GOT3 (cell line): ENCODE results near the gene ITIH5.

Experiments used
- DNase-seq: peaks from one replicate; lab custom pipeline; 2025; ENCODE audit warnings: mixed read lengths; lab: John Stamatoyannopoulos, UW

The ITIH5 gene

DNA sequence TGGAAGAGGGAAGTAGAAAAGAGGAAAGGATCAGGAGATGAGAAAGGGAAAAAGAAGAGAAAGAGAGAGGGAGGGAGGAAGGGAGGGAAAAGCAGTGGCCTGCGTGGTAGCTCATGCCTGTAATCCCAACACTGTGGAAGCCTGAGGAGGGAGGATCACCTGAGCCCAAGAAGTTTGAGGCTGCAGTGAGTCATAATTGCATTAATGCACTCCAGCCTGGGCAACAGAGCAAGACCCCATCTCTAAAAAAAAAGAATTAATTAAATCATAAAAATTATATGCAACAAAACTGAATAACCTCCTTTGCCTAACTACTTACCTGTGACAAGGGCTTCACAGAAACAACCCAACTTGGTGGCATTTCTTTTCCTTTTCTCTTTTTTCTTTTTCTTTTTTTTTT lies 148.1 kb downstream of the ITIH5 start:
- no peak for DNase-seq

DNA sequence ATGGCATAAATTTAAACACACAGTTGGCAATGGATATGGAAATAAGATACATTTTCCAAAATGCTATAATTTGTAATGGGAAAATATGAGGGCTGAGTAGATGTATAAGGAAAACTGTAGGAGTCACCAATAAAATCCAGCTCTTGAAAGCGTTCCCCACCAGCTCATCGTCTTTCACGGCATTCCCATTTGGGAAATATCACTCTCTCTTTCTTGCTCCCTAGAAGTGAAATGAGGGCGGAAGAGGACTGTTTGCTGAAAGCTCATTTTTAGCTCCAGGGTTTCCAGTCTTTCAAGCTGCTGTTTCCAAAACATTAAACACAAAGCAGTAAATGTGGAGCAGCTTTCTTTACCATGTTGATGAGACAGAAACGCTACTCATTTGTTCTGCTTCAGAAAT lies 151.3 kb downstream of the ITIH5 start:
- no peak for DNase-seq

DNA sequence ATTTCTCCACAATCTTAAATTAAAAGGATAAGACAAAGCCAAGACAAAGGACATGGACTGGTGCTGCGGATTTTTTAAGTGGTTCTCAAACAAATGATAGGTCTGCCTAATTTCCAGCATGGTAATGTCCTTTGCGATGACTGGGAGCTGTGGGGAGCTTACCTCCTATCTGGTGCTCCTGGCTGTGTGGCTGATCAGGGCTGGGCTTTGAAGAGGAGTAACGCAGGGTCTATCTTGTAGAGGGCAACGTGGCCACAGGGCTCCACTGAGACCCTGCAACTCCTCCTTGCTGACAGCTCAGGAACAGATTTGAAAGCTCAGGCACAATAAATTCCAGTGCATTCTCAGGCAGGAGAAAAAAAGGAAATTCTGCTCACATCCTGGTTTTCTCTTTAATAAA lies 152.8 kb downstream of the ITIH5 start:
- no peak for DNase-seq

DNA sequence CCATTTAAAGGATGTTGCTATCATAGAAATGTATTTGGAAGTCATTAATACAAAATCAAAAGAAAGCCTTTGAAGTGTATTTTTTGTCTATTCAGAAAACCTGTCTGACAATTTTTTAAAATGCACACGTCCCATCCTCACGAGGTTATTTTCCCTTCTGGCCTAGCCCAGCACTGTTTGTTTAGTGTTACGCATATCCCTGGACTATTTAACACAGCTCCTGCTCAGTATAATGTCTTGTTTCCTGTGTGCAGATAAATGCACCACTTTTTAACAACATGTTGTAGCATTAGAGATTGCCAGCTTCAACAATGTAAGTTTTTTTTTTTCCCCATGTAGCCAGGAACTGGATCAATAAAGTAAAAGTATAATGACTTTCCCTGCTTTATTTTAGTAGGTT lies 153.3 kb downstream of the ITIH5 start:
- no peak for DNase-seq

DNA sequence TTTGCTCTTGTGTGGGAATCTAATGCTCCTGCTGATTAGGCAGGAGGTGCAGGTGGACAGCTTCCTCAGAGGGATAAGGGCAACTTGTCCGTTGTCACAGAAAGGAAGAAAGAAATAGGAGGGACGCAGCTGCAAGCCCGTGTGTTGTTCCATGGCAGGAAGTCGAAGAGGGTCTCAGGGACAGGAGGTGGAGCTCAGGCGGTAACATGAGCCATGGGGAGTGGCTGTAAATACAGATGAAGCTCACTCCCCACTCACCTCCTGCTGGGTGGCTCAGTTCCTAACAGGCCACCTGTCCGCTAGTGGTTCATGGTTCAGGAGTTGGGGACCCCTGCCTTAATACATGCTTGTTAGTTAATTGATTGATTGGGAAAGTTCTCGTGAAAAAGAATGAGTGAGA lies 154.3 kb downstream of the ITIH5 start:
- DNase-seq = no peak

DNA sequence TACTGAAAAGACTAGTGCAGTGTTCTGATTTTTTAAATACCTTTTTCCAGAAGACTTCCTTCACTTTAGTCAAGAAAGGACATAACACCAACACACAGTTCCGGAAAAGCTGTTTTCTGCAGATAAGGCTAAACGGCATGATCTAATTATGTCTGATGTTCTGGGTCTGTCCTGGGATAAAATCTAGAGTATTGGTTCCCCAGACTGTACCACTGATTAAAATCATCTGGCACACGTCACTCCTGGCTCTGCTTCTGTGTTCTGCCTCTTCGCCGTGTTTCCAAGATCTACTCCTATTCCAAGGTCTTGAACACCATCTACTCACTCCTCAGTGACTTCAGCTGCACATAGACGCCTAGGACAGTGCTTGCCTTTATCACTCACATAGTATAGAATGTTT lies 155.2 kb downstream of the ITIH5 start:
- DNase-seq = no peak
